NB4 (cell line): ENCODE measurements around the gene MAGEH1.

Experiments used
- MYC ChIP-seq: IDR thresholded peaks from 2 replicates; pipeline ENCODE4 v1.6.1; 2011; ENCODE audit warnings: low read depth, low read length
- POLR2A ChIP-seq: IDR thresholded peaks from 2 replicates; pipeline ENCODE4 v1.6.1; 2011; ENCODE audit warnings: mild to moderate bottlenecking; ENCODE audit not compliant: insufficient read length; ENCODE audit errors: extremely low read depth
- TF ChIP-seq, protein P1 (sequence below): IDR thresholded peaks from 2 replicates; pipeline ENCODE4 v1.6.1; 2011; ENCODE audit warnings: low read depth, low read length
- TF ChIP-seq, protein P2 (sequence below): IDR thresholded peaks from one replicate; pipeline ENCODE4 v1.5.1; 2012; ENCODE audit warnings: low read depth, low read length

DNA sequence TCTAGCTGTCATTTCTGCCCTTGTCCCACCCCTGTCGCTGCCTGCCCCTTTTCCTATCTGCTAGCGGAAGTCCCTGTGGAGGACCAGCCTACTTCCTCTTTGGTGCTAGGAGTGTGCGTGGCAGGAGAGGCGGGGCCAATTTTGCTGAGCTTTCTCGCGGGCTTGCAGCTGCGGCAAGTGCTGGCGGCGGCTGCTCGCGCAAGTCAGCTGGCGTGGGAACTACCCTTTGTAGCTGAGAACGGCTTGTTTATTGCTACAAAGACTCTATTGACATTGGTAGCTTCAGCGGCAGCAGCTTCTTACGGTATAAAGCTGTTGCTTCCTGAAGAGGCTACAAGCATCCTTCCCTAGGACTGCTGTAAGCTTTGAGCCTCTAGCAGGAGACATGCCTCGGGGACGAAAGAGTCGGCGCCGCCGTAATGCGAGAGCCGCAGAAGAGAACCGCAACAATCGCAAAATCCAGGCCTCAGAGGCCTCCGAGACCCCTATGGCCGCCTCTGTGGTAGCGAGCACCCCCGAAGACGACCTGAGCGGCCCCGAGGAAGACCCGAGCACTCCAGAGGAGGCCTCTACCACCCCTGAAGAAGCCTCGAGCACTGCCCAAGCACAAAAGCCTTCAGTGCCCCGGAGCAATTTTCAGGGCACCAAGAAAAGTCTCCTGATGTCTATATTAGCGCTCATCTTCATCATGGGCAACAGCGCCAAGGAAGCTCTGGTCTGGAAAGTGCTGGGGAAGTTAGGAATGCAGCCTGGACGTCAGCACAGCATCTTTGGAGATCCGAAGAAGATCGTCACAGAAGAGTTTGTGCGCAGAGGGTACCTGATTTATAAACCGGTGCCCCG lies at the start of gene MAGEH1:
- TF ChIP-seq, protein P1, sequence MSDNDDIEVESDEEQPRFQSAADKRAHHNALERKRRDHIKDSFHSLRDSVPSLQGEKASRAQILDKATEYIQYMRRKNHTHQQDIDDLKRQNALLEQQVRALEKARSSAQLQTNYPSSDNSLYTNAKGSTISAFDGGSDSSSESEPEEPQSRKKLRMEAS = no peak
- TF ChIP-seq POLR2A (no peak), MYC (no peak)
- TF ChIP-seq, protein P2, sequence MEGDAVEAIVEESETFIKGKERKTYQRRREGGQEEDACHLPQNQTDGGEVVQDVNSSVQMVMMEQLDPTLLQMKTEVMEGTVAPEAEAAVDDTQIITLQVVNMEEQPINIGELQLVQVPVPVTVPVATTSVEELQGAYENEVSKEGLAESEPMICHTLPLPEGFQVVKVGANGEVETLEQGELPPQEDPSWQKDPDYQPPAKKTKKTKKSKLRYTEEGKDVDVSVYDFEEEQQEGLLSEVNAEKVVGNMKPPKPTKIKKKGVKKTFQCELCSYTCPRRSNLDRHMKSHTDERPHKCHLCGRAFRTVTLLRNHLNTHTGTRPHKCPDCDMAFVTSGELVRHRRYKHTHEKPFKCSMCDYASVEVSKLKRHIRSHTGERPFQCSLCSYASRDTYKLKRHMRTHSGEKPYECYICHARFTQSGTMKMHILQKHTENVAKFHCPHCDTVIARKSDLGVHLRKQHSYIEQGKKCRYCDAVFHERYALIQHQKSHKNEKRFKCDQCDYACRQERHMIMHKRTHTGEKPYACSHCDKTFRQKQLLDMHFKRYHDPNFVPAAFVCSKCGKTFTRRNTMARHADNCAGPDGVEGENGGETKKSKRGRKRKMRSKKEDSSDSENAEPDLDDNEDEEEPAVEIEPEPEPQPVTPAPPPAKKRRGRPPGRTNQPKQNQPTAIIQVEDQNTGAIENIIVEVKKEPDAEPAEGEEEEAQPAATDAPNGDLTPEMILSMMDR = no peak
